NCI-H2227 treated with DMSO at 0.1 percent for 48 hours (cell line): ENCODE measurements around the gene HDGF.

ENCODE experiments used
- DNase-seq: peaks from one replicate; lab custom pipeline; 2025; lab: John Stamatoyannopoulos, UW

Gene HDGF

DNA sequence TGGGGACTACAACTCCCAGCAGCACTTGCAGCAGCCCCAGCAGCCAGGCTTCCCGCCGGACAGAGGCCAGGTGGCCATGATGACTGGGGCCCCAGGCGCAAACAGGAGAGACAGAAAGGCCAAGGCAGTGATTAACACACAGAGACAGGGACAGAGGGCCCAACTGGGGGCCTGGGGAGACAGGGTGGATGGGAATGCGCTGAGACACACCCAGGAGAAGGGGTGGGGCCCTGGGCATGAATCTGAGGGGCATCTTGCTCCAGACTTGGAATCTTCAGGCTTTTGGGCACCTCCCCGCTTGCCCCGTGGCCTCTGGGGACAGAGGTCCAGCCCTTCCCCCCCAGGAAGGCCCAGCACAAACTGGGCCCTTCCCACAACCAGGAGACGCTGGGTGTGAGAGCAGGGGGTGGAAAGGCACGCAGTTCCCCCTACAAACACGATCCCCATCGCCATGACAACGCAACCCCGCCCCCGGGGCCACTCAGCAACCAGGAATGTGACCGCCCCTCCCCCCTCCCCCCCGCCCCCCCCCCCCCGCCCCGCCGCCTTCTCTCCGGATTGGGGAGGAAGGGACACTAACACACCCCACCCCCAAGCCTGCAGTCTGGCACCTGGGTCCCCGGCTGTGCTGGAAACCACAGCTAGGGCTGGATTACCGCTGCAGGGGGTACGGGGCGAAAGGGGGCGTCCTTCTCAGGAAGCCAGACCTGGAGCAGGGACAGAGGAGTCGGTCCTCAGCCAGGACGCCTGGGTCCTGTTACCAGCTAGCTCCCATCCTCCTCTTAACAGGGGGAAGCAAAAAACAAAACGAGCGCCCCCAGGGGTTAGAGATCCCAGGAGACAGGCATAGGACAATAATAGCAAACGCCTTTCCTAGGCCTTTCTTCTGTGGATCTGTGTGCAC is 4.5 kb downstream of the HDGF start:
- DNase-seq = peak; percentile 83

DNA sequence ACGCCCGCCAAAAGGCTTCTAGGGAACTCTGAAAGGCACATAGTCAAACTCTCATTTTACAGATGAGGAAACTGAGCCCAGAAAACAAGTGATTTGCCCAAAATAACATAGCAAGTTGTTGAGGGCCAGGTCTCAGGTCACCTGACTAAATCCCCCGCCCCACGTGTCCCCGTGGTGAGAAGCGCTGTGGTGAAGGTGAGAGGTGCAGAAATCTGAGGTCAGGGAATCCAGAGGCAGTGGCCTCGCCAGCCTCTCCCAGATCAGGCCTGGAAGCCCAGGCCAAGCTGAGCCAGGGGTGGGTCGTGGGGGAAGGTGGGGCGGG is 5.1 kb downstream of the HDGF start:
- DNase-seq = no peak

DNA sequence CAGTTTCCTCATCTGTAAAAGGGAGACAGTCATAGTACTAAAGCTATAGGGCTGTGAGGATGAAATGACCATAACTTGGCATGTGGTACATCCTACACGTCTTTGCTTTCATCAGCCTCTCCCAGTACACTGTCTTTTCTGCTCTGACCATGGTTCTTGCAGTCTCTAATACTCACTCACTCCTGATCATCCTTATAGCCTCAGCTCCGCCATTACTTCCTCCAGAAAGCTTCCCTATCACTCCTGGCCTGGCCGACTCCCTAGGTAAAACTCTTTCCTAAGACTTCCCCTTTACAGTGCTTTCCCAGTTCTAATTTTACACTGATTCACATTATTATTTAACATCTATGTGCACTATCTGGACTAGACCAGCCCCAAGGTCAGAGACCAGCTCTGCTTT is 5.6 kb downstream of the HDGF start:
- DNase-seq = no peak

DNA sequence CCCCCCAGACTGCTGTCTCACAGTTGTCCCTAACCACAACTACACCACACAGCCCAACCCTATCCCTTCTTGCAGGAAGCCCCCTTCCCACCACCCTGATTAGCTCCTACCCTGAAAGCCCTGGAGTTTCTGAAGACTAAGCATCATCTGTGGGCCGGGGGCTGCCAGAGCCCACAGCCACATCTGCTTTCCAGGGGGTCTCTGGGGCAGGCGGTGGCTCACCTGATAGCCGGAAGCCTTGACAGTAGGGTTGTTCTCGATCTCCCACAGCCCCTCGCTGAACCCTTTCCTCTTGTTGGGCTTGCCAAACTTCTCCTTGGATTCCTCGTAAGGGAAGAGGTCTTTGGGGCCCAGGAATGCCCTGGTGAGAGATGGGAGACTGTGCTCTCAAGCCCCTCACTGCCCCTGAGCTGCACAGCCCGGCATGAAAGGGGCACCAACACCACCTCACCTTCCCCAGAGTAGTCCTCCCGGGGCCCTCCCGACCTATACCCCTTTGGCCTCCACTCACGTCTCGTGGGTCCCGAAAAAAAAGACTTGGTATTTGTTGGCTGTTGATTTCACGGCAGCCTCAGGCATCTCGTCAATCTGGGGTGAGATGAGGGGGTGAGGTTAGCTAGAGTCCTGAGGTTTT is 6.6 kb downstream of the HDGF start:
- no peak for DNase-seq

- DNase-seq = no peak
Measured at GRCh38 chr1:156744344-156744743, 7.1 kb downstream of the HDGF start.

- no peak for DNase-seq
Measured at GRCh38 chr1:156743367-156744302, 7.8 kb downstream of the HDGF start.

DNA sequence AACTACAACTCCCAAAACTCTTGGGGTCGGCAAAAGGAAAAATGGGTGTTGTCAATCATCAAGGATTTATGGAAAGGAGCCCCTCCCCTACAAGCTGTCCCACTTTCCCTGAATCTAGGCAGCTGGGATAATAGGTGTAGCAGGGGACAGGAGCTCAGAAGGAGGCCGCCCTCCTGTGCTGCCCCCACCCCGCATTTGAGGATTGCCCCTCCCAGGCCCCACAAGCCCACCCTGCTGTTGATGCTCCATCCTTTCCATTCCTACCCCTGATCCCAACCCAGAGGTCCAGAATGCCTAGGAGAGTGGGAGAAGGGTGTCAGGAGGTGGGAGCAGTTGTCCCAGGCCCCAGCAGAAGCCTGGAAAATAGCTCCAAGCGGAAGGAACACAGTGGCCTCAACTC is 8.7 kb downstream of the HDGF start:
- no peak for DNase-seq

GRCh38 chr1:156742017-156742416 is 9.5 kb downstream of the HDGF start:
- no peak for DNase-seq

- no peak for DNase-seq
Measured at GRCh38 chr1:156741481-156741983, 9.9 kb downstream of the HDGF start.

DNA sequence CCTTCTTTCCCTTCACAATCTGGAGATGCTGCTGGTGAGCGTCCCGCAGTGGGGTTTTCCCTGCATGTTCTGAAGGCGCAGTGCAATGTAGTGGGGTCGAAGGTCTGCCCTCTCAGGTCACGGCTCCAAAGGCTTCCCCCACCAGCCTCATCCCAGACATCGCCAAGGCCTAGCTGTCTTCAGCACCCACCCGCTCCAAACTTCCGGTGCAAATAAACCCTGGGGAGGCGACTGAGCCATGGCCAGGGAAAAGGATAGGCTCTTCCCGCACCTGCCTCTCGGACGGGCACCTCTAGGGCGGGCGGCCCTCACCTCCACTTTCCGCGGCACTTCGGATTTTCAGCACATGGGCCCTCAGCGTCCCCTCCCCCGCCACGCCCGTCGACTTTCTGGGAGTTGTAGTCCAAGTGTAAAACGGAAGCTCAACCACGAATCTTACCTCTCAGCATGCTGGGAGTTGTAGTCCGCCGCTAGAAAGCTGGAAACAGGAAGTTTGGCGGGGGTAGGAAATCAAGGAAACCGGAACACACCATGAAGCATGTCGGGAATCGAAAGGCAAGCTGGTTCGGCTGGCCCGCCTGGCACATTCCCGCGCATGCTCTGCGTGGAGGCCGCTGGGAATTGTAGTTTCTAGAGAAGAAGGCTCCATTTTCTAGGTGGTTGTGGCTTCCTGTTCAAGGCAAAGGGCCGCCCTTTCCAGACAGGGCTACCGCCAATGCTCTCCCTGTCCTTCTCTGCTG is 10.6 kb downstream of the HDGF start, which contains the start of gene MRPL24:
MRPL24 (minus strand) TSS at position 348 of the 740 bp plus-strand sequence. CDS start 2,384 bp downstream, outside the sequence.
- DNase-seq = peak; percentile 99

GRCh38 chr1:156740237-156740740 is 11.2 kb downstream of the HDGF start:
- DNase-seq = no peak

DNA sequence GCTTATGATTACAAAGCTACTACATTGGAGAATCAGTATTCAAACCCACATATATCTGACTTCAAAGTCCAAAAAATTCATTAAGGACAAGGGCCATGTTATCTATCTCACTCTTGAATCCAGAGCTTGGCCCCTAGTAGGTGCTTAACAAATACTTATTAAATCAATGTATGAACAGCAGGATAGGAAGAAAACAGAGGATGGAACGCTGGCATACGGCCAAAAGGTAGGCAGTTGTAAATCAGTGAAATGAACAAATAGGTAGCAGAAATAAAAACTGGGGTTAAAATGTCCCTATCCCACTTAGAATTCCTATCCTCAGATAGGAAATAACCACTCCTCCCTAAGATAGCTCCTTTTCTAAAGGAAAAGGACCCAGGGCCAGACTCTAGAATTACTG is 12.6 kb downstream of the HDGF start:
- no peak for DNase-seq

DNA sequence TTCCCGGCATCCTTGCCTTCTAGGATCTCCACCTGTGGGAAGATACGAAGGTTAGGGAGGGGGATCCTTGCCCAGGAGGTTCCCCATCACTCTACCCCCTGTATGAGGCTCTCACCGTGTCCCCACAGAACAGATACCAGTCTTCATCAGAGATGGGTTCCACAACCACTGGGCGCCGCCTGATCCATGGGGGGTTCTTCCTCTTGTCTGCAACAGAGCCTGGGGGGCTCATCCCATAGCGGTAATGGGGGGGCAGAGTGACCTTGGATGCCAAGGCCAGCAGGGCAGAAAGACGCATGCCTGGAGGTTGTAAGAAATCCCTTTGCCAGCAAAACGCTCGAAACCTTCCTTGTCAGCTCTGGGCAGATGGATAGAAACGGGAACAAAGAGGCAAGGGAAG is 13.1 kb downstream of the HDGF start:
- DNase-seq = no peak

DNA sequence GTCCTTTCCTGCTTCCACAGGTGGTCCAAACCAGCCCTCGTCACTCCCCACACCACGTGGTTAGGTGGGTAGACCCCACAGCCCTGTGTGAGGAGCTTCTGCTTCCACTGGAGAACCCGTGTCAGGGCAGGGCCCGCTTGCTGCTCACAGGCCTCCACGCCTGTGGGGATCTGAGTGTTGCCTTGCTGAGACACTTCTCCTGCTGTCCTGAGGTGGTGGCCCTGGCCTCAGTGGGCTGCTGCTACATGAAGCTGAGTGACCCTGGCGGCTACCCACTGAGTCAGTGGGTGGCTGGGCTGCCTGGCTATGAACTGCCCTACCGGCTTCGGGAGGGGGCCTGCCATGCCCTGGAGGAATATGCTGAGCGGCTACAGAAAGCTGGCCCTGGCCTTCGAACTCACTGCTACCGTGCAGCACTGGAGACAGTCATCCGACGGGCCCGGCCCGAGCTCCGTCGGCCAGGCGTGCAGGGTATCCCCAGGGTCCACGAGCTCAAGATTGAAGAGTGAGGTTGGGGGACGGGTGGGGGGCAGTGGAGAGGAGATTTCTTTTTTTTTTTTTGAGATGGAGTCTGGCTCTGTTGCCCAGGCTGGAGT is 17.4 kb downstream of the HDGF start:
- DNase-seq = no peak

DNA sequence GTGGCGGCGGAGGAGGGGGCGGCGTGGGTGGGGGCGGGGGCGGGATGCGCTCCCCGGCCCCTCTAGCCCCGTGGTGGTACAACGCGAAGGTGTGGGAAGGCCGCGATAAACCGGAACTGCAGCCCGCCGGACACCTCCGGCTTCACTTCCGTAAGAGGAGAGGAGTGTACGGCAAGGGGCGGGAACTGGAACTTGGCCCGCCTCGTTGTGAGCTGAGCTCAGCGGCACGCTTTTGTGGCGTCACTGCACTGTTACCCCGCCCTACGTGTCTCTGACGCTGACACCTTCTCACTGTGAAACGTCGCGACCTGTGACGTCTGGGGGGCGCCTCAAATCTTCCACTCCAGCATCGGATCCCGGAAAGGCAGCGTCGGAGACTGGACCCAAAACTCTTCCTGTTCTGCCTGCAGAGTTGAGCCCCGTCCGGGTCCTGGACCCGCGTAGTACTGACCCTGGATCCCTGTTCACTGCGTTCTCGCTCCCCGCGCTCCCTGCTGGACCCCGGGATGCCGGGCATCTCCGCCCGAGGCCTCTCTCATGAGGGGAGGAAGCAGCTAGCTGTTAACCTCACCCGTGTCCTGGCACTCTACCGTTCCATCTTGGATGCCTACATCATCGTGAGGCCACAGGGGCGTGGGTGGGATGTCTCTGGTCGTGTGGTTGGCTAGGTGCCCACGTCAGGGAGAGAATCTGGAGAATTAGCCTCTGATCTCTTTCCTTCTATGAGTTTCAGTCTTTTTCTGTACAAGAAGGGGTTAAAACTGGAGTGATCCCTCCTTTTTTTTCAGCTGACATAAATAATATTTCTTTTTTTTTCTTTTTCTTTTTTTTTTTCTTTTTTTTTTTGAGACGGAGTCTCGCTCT is 22.6 kb downstream of the HDGF start, which contains the start of gene ISG20L2:
ISG20L2 (minus strand) TSS at position 168 of the 864 bp plus-strand sequence. CDS start 1,114 bp downstream, outside the sequence.
- DNase-seq = peak; percentile 96

- no peak for DNase-seq
Measured at GRCh38 chr1:156727926-156728598, 23.4 kb downstream of the HDGF start, which contains the start of gene METTL25B. TSS of gene METTL25B (plus strand) at chr1:156728469. CDS start at chr1:156729105, 636 bp downstream.

DNA sequence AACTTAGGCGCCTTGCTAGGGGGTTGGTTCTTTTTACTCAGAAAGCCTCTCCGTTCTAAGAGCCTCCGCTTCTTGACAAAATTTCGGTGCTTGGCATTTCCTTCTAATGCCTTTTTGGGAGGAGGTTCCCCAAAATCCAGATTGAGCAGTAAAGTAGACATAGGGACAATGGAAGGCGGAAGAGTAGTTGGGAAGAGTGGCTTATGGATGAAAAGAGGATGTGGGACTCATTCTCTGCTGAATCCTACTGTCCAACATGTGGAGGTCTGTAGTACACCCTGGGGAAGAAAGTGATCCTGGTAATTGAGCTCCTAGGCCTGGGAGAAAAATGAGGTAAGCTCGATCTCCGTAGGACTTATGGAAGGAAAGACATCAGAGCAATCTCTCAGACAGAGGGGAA is 24.0 kb downstream of the HDGF start:
- no peak for DNase-seq

- DNase-seq = peak; percentile 47
Measured at GRCh38 chr1:156726549-156727226, 24.8 kb downstream of the HDGF start.
